AG04449 (cell line): ENCODE measurements around the gene HSH2D.

Experiments used
- CTCF ChIA-PET: fragments of 350-600 bp; formaldehyde crosslinking; extraction: SDS; loops from one replicate; lab custom pipeline; 2021; ENCODE audit warnings: antibody characterized with exemption; lab: Yijun Ruan, JAX
- POLR2A ChIA-PET: fragments of 400-600, 350-600 bp; formaldehyde crosslinking; extraction: SDS; loops from one replicate; lab custom pipeline; 2020; ENCODE audit warnings: antibody characterized with exemption, inconsistent platforms; lab: Yijun Ruan, JAX
- DNase-seq: peaks from one replicate; pipeline ENCODE4 v3.0.0-alpha.2; 2010; ENCODE audit warnings: low read depth, low spot score
- H3K4me3 ChIP-seq: 2 replicates; pipeline ENCODE4 v1.5.1; 2011; ENCODE audit warnings: low read depth, mild to moderate bottlenecking, control low read depth, low read length
- TF ChIP-seq, protein P1 (sequence below): IDR thresholded peaks from one replicate; pipeline ENCODE4 v1.5.1; 2011; ENCODE audit warnings: mild to moderate bottlenecking, moderate library complexity, low read length, control low read depth, inconsistent platforms; ENCODE audit not compliant: insufficient read depth; ENCODE audit errors: missing control alignments

The HSH2D gene

DNA sequence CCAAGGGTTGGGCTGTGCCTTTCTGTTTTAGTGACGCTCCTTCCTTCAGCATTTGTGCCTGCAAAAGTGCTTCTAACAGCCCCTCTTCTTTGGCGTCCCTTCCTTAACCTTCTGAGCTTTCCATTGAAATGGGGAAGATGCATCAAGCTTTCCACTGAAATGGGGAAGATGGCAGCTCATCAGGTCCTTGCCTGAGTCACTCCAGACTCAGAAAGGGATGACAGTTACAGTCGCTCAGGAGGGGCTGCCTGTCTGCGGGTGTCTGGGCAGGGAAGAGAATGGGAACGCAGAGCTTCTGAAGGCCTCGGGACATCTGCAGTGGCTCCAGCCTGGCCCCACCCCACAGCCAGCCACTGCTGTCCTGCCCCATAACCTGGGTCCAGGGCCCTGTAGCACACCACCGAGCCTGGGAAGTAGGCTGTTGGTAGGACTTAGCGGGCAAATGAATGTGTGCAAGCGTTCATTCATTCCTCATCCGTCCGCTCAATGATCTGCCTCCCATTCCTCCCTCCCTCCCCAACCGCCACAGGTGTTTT lies 64.1 kb downstream of the HSH2D start:
- no peak overlapping the region for H3K4me3 ChIP-seq
- TF ChIP-seq, protein P1, sequence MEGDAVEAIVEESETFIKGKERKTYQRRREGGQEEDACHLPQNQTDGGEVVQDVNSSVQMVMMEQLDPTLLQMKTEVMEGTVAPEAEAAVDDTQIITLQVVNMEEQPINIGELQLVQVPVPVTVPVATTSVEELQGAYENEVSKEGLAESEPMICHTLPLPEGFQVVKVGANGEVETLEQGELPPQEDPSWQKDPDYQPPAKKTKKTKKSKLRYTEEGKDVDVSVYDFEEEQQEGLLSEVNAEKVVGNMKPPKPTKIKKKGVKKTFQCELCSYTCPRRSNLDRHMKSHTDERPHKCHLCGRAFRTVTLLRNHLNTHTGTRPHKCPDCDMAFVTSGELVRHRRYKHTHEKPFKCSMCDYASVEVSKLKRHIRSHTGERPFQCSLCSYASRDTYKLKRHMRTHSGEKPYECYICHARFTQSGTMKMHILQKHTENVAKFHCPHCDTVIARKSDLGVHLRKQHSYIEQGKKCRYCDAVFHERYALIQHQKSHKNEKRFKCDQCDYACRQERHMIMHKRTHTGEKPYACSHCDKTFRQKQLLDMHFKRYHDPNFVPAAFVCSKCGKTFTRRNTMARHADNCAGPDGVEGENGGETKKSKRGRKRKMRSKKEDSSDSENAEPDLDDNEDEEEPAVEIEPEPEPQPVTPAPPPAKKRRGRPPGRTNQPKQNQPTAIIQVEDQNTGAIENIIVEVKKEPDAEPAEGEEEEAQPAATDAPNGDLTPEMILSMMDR = no peak
- ChIA-PET POLR2A (no interaction called here), CTCF (no interaction called here)
- DNase-seq = no peak
